HG03066 (cell line): ENCODE measurements around the gene VEGFB.

ENCODE experiments used
- ATAC-seq: cut with Tn5 transposase; IDR thresholded peaks from one replicate; pipeline ENCODE4 v1.9.1; 2021; ENCODE audit warnings: low read depth; ENCODE audit not compliant: unreplicated experiment

VEGFB gene

GRCh38 chr11:64258946-64259532, 24.7 kb downstream of the VEGFB start:
- no peak for ATAC-seq

DNA sequence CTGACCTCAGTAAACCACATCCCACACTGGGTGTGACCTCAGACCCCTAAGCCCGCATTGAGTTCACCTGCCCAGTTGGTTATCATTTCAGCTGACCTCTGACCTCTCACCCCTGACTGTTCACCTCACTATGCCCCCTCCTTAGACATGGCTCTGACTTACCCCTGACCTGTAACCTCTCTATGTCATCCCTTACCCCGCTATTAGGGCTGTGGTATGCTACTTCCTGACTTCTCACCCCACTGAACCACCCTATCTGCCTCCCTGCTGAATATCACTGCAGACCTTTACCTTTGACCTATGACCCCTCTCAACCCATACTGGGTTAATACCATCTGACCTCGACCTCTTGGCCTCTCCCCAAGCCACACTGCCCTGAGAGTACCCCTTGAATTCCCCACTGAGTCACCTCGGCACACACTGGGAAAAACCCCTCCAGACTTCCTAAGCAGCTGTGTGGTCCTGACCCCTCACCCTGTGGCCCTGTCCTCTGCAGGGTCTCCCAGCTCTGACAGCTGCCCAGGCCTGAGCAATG, 25.2 kb downstream of the VEGFB start:
- ATAC-seq, result no peak

GRCh38 chr11:64260147-64260708, 25.8 kb downstream of the VEGFB start:
- ATAC-seq, result no peak

DNA sequence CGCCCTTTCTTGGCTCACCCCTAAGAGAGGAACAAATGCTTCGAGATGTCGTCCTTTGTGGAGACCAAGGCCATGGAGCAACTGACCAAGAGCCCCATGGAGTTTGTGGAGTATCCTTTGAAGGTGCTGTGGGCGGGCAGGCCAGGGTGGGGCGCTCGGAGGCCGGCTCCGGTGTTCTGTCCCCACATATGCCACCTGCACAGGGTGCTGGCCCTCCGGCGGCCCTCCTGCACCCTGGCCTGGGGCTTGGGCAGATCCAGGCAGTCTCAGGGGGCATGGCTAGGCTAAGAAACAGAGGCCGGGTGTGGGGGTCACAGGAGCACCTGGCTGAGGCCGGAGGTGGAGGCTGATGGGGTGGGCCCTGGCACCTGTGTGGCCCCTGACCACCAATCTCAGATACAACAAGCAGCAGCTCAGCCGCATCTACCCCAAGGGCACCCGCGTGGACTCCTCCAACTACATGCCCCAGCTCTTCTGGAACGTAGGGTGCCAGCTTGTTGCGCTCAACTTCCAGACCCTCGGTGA, 27.2 kb downstream of the VEGFB start:
- ATAC-seq, result no peak

GRCh38 chr11:64262271-64263002, 28.1 kb downstream of the VEGFB start:
- ATAC-seq, result no peak

DNA sequence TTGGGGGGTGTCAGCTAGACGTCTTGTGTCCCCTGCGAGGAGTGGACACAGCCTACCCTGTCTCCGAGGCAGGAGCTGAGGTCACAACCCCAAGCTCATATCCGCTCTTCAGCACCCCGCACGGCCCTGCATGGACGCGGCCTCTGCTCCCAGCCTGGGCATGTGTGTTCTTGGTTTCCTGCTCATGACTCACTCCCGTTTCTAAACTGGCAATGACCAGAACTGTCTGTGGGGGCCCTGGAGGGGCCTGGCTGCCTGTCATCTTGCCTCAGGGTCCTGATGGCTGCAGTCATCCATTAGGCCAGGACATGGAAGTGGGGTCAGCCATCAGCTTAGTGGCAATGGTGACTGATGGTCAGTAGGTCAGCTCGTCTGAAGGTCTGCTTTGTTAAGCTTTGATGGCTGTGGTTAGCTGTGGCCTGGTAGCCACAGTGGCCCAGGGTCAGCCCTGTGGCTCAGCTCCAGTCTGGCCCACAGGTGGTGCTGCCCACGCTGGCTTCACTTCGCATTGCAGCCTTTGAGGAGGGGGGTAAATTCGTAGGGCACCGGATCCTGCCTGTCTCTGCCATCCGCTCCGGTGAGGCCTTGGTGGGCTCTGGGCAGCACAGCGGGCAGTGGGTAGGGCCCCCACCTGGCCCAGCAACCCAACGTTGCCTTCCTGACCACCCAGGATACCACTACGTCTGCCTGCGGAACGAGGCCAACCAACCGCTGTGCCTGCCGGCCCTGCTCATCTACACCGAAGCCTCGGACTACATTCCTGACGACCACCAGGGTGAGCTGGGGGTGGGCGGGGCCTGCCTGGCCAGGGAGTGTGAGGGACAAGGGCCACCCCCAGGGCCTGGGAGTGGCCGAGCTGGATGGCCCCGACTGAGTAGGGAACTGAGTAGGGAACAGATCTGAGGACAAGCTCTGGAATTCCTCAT, 28.9 kb downstream of the VEGFB start:
- ATAC-seq, result no peak

DNA sequence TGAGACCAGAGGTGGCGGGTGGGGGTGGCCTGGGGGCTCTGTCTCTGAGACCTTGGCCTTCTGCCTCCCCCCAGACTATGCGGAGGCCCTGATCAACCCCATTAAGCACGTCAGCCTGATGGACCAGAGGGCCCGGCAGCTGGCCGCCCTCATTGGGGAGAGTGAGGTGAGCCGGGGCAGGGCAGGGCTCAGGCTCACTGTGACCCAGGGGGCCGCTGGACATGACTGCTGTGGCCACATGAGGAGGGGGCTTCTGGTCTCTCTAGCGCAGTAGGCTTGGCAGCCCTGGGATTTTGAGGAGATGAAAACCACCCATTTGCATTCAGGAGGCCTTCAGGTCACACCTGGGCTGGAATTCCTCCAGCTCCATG, 29.5 kb downstream of the VEGFB start:
- ATAC-seq, result no peak

GRCh38 chr11:64264371-64264852, 30.0 kb downstream of the VEGFB start:
- ATAC-seq, result no peak

DNA sequence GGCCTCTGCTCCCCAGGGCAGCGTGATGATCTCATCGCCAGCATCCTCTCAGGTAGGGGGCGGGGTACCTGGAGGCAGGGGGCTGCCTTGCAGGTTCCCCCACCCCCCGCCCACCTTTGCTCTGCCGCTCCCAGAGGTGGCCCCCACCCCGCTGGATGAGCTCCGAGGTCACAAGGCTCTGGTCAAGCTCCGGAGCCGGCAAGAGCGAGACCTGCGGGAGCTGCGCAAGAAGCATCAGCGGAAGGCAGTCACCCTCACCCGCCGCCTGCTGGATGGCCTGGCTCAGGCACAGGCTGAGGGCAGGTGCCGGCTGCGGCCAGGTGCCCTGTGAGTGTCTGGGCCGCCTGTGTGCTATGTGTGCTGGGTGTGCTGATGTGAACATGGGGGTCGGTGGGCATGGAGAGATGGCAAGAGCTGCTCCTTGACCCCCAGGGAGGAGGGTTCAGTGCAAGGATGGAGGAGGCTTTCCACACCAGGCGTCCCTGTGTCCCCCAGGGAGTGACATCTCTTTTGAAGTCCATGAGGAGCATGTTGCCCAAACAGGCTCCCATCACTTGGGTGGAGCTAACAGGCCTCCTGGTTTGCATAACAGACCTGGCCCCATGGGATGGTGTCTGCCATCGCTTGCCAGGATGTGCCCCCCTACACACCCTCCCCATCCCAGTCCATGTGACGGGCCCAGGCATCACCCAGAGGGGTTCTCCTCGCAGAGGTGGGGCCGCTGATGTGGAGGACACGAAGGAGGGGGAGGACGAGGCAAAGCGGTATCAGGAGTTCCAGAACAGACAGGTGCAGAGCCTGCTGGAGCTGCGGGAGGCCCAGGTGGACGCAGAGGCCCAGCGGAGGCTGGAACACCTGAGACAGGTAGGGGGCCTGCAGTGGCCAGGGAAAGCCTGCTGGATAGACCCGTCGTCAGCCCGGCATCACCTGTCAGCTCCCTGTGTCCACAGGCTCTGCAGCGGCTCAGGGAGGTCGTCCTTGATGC, 31.1 kb downstream of the VEGFB start:
- ATAC-seq, result no peak

GRCh38 chr11:64266339-64266738, 32.0 kb downstream of the VEGFB start:
- ATAC-seq, result no peak

- no peak for ATAC-seq
These were observed 33.0 kb downstream of the VEGFB start for GRCh38 chr11:64267207-64267945.

DNA sequence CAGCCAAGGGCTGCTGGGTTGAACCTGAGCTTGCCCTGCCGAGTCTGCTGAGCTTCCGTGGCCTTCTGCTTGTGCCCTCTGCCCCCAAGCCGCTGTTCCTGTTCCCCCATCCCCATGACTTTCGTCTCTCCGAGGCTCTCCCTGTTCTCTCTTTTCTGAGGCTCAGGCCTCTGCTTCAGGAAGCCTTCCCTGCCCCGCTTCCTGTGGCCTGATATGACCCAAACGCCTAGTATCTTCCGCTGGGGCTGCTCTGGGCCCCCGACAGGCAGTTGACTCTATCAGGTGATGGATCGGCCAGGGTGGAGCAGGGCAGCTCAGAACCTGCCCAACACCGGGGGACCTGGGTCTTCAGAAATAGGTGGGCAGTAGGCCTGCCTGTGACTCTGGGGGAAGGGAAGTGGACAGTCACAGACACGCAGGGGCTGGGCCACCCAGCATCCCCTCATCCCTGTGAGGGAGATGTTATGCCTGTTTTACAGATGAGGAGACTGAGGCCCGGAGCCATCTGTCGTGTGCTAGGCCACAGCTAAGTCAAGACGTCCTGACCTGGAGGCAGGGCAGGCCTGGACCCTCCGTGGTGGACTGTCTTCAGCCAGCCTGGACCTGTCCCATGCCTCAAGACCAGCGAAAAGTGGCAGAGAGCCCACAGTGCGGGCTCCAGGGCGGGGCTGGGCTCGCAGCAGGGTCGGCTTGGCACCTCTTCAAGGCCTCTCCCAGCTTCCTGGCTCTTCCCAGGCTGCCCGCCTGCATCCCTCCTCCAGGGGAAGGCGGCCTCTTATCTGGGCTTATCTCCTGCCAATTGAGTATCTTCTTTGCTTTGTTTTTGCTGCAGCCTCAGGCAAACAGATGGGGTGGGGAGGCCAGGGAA, 33.9 kb downstream of the VEGFB start:
- no peak for ATAC-seq

GRCh38 chr11:64268893-64269539, 34.6 kb downstream of the VEGFB start:
- peak; percentile 24 for ATAC-seq

GRCh38 chr11:64269540-64270220, 35.3 kb downstream of the VEGFB start:
- ATAC-seq, result peak; percentile 68

- no peak for ATAC-seq
These were observed 40.8 kb downstream of the VEGFB start for GRCh38 chr11:64275031-64275800.

GRCh38 chr11:64275841-64276240, 41.5 kb downstream of the VEGFB start:
- ATAC-seq, result no peak
